Measurements from ENCODE around the gene PDHB.
A peak's percentile ranks its signal among the peaks of the same experiment; 100 is the strongest.

DNA sequence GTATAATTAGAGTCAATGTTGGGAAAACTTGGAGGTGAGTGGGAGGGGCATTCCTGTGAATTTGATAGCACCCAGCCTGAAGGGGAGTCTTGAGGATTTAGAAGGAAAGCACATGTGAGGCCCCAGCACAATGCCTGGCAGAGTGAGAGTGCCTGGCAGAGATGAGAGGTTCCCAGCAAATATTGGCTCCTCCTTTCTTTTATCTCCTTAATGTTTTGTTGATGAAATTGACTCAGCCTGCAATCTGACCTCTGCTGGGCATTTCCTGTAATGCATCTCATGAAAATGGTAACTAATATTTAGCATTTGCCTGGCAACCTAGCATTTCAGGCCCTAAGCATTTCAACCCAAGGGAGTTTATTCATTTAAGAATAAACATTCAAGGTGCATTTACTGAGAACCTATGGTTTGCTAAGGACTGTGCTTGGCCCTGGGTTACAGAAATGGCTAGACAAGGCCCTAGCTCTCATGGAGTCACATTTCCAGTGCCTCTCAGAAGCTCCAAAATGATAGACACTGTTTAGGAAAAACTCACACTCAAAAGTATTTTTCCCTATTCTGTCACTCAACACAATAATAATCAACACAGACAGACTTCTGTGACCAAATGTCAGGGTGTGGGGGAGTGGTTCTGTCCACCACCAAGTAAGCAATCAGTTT lies 19.0 kb downstream of the PDHB start:
- TF ChIP-seq TCF12 (IDR thresholded peaks at IDR 0.05; ENCODE audit: low read depth, low read length) (no peak), SIN3A (IDR thresholded peaks at IDR 0.05; ENCODE audit: low read depth, low read length) (no peak), CBX3 (IDR thresholded peaks at IDR 0.05; ENCODE audit: borderline replicate concordance, low read depth) (no peak), MTA3 (IDR thresholded peaks at IDR 0.05; ENCODE audit: borderline replicate concordance, low read length) (no peak), FOS (IDR thresholded peaks at IDR 0.05; ENCODE audit: borderline replicate concordance, extremely low read depth, insufficient read length) (no peak), RBBP5 (conservative IDR thresholded peaks at IDR 0.05) (no peak), EZH2 (IDR thresholded peaks at IDR 0.05; ENCODE audit: borderline replicate concordance, control insufficient read depth, low read depth, low read length) (no peak), CHD1 (IDR thresholded peaks at IDR 0.05; ENCODE audit: low read depth, low read length) (no peak), TAF1 (IDR thresholded peaks at IDR 0.05; ENCODE audit: borderline replicate concordance, low read depth, low read length) (no peak), SUZ12 (IDR thresholded peaks at IDR 0.05; ENCODE audit: unreplicated experiment) (no peak), BRCA1 (IDR thresholded peaks at IDR 0.05; ENCODE audit: low read depth, low read length) (no peak), HSF1 (IDR thresholded peaks at IDR 0.05; ENCODE audit: low read depth, low read length) (no peak), POLR2AphosphoS5 (IDR thresholded peaks at IDR 0.05; ENCODE audit: low read length) (no peak), RAD21 (IDR thresholded peaks at IDR 0.05; ENCODE audit: insufficient read depth, low read depth, low read length) (peak; percentile 80)

All from GM12878 (cell line).